Breast epithelium (tissue), 4 donors: ENCODE measurements around the gene TMEM163. TPM values are rescaled to one million over a fixed set of nuclear protein-coding genes. Genes with fewer than 3 reads are reported as not detected.

Source experiments
- DNase-seq, 2 donors: peaks; one replicate each; pipeline ENCODE4 v3.0.0-alpha.2; 2019; ENCODE audit warnings: low spot score in 2 of 2
- H3K27ac ChIP-seq, 2 donors: fragments of 200-600 bp; sonication (generic) in 1 of 2; one replicate each; pipeline ENCODE4 v1.5.1; 2016 to 2019; ENCODE audit warnings: mild to moderate bottlenecking in 1 of 2
- H3K27me3 ChIP-seq, 2 donors: fragments of 200-600 bp; sonication (generic) in 1 of 2; one replicate each; pipeline versions ENCODE4 v1.5.1 to v1.6.0; 2017 to 2019; ENCODE audit warnings: control low read depth in 1 of 2, mild to moderate bottlenecking in 1 of 2
- H3K36me3 ChIP-seq: fragments of 200-600 bp; one replicate; pipeline ENCODE4 v1.5.1; 2019
- H3K4me1 ChIP-seq, 2 donors: fragments of 200-600 bp; sonication (generic); one replicate each; pipeline ENCODE4 v1.5.1; 2016 to 2019; ENCODE audit warnings: control low read depth in 1 of 2
- H3K4me3 ChIP-seq, 3 donors: fragments of 200-600 bp; sonication (generic); 1 replicate in 2 of 3; 2 replicates in 1 of 3; pipeline ENCODE4 v1.5.1; 2016 to 2019; ENCODE audit warnings: mild to moderate bottlenecking in 3 of 3, moderate library complexity in 2 of 3
- H3K9me3 ChIP-seq, 2 donors: fragments of 200-600 bp; sonication (generic) in 1 of 2; one replicate each; pipeline ENCODE4 v1.5.1; 2016 to 2019; ENCODE audit warnings: control low read depth in 1 of 2
- POLR2A ChIP-seq: fragments of 450-650 bp; IDR thresholded peaks from one replicate; pipeline ENCODE4 v1.6.1; 2016; ENCODE audit warnings: antibody characterized with exemption, mild to moderate bottlenecking, moderate library complexity
- POLR2AphosphoS5 ChIP-seq, 3 donors: sonication (generic); formaldehyde crosslinking; IDR thresholded peaks; one replicate each; pipeline ENCODE4 v1.6.1; 2017; ENCODE audit warnings: antibody characterized with exemption in 3 of 3
- intact Hi-C: fragments of 100-400 bp; cut with DNase I; formaldehyde crosslinking; loops from one replicate; pipeline ENCODE4 v1.15.1; 2023; ENCODE audit warnings: low total_unique reads
- total RNA-seq, 3 donors: library from RNA; depleted of rRNA; stranded (reverse); fragments of >200 nt; gene quantifications; one replicate each; pipeline ENCODE4 v1.1.0, GENCODE V29; 2016
- TF ChIP-seq, protein P1 (sequence below), 3 donors: fragments of 450-650 bp; IDR thresholded peaks; one replicate each; pipeline ENCODE4 v1.5.1; 2016 to 2017; ENCODE audit warnings: antibody characterized with exemption in 3 of 3, mild to moderate bottlenecking in 3 of 3, moderate library complexity in 3 of 3

TMEM163 gene
- total RNA-seq, 3 donors from 2014 or later: 0.32 to 1.5 (median 0.66) TPM

DNA sequence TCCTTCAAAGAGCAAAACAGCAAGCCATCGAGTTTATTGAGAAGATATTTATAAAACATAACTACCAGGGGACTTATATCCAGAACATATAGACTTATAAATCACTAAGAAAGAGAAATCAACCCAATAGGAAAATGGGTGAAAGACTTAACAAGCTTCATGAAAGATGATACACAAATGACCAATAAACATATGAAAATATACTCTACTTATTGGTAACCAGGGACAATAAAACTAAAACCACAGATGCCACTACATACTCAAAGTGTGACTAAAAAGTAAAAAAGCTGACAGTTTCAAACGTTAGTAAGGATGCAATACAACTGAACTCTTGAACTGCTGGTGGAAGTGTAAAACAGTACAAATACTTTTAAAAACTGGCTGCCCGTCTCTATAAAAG is 154.3 kb downstream of the TMEM163 start:
- Histone ChIP-seq H3K4me1 (no peaks in the 10 kb centered on the region), H3K9me3 (no peaks in the 10 kb centered on the region), H3K36me3 (no peaks in the 10 kb centered on the region), H3K4me3 (no peak overlapping the region), H3K27me3 (no peaks in the 10 kb centered on the region), H3K27ac (no peak overlapping the region)
- intact Hi-C loops: no loop called here
- TF ChIP-seq, protein P1, sequence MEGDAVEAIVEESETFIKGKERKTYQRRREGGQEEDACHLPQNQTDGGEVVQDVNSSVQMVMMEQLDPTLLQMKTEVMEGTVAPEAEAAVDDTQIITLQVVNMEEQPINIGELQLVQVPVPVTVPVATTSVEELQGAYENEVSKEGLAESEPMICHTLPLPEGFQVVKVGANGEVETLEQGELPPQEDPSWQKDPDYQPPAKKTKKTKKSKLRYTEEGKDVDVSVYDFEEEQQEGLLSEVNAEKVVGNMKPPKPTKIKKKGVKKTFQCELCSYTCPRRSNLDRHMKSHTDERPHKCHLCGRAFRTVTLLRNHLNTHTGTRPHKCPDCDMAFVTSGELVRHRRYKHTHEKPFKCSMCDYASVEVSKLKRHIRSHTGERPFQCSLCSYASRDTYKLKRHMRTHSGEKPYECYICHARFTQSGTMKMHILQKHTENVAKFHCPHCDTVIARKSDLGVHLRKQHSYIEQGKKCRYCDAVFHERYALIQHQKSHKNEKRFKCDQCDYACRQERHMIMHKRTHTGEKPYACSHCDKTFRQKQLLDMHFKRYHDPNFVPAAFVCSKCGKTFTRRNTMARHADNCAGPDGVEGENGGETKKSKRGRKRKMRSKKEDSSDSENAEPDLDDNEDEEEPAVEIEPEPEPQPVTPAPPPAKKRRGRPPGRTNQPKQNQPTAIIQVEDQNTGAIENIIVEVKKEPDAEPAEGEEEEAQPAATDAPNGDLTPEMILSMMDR (IDR thresholded peaks at IDR 0.05): no peak
- no peak for TF ChIP-seq POLR2AphosphoS5 (IDR thresholded peaks at IDR 0.05)
- TF ChIP-seq POLR2A: no peak
- DNase-seq: no peak

DNA sequence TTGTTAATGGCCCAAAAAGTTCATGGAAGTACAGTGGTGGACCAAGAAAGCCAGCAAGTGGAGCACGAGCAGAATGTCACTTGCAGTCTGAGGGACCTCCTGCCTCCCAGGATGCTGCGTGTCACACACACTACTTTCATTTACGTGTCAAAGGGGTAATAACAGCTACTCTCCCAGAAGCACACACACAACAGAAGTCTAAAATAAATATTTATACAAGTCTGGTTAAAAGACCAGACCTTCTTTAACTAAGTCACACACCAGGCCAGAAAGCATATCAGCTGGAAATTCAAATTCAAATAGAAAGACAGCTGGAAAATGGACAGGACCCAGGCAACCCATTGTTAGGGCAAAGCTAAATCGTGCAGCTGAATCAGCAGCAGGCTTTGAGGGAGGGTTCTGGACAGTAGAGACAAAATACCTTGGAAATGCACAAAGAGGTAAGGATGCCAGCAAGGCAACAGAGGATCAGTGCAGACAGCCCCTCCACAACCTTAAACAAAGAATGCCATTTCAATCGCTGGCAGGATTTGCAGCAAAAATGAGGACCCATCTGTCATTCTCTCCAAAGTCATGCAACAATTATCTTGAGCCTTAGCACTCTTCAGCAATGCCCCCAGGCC is 160.5 kb downstream of the TMEM163 start:
- no peak overlapping the region for H3K27ac ChIP-seq

DNA sequence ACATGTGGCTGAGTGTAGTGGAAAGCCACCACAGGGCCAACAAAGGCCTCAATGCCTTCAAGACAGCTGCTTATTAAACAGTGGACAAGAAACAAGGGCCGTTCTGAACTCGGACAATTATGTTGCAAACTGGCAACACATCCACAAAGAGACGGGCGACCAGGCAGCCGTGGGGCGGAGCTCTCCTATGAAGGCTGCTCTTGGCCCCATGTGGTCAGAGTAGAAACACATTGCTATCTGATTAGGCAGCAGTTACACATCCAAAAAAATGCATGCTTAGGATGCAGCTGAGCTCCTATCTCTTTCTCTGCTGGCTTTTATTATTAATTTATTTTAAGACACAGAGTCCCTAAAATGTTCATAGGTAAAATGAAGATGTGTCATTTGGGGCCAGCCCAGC is 163.4 kb downstream of the TMEM163 start:
- TF ChIP-seq, protein P1 (IDR thresholded peaks at IDR 0.05): no peak
- TF ChIP-seq POLR2AphosphoS5 (IDR thresholded peaks at IDR 0.05) (no peak), POLR2A (no peak)
- Histone ChIP-seq H3K27ac (no peak overlapping the region), H3K4me1 (no peaks in the 10 kb centered on the region), H3K9me3 (no peaks in the 10 kb centered on the region), H3K27me3 (no peaks in the 10 kb centered on the region), H3K4me3 (no peak overlapping the region), H3K36me3 (no peaks in the 10 kb centered on the region)
- no peak for DNase-seq
- intact Hi-C loops: no loop called here

More for the DNA sequence above, 160.5 kb downstream of the TMEM163 start:
- Histone ChIP-seq H3K36me3 (no peaks in the 10 kb centered on the region), H3K9me3 (no peaks in the 10 kb centered on the region), H3K4me1 (no peaks in the 10 kb centered on the region), H3K4me3 (no peak overlapping the region), H3K27me3 (no peaks in the 10 kb centered on the region)
- no peak for DNase-seq
- TF ChIP-seq POLR2AphosphoS5 (IDR thresholded peaks at IDR 0.05): no peak
- TF ChIP-seq, protein P1 (IDR thresholded peaks at IDR 0.05): no peak
- no peak for TF ChIP-seq POLR2A
- intact Hi-C loops: no loop called here

DNA sequence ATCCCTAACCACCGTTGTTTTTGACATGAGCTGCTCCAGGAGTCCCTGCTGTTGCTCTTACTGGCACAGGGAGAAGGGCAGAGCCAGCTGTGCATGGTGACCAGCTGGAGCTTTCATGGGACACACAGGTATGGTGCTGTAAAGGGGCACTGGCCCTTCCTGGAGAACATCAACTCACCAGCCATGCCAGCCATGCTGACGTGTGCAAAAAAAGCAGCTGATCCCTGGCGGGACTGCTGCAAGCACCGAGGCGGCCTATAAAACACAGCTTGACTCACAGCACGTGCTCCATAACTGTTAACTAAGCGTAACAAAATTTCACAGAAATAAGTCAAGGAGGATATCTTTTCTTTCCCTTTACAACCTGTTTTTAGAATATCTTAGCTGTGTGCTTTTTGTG is 165.1 kb downstream of the TMEM163 start:
- intact Hi-C loops: no loop called here
- no peaks in the 10 kb centered on the region for H3K36me3 ChIP-seq
- no peak for TF ChIP-seq POLR2A
- TF ChIP-seq POLR2AphosphoS5 (IDR thresholded peaks at IDR 0.05): no peak
- TF ChIP-seq, protein P1 (IDR thresholded peaks at IDR 0.05): no peak

DNA sequence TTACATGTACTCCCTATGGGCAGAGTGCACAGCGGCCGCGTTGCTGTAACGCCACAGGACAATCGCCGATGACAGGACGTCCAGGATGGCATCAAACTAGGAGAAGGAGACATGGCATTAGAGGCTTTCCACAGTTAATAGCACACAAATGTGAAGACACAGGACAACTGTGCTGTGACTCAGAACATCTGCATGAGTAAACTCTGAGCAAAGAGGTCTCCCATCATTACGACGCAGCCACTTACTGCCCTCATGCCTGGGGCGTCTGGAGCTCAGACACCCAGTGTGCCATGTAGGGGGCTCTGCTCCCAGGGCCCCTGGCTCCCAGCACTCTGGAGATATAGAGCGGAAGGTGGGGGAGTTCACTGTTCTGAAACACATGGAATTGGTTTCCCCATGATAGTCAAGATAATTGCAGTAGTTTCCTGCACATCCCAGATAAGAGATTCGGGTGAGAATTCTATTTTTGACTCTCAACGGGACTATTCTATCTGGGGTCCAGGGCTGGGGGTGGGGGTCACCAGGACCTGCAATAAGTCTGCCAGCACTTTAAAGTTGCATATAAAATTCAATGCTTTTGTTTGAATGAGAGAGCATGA is 168.1 kb downstream of the TMEM163 start:
- Histone ChIP-seq H3K36me3 (no peaks in the 10 kb centered on the region), H3K4me3 (no peak overlapping the region), H3K27me3 (no peaks in the 10 kb centered on the region), H3K4me1 (no peaks in the 10 kb centered on the region), H3K9me3 (no peaks in the 10 kb centered on the region), H3K27ac (no peak overlapping the region)
- no peak for DNase-seq
- TF ChIP-seq POLR2AphosphoS5 (IDR thresholded peaks at IDR 0.05) (no peak), POLR2A (no peak)
- TF ChIP-seq, protein P1 (IDR thresholded peaks at IDR 0.05): no peak
- intact Hi-C loops: no loop called here

More for the DNA sequence above, 165.1 kb downstream of the TMEM163 start:
- no peak for DNase-seq
- H3K27ac ChIP-seq: no peak overlapping the region
- no peaks in the 10 kb centered on the region for H3K27me3 ChIP-seq
- no peaks in the 10 kb centered on the region for H3K9me3 ChIP-seq
- H3K4me3 ChIP-seq: no peak overlapping the region
- H3K4me1 ChIP-seq: no peaks in the 10 kb centered on the region
